Gastrocnemius medialis (tissue), 4 donors: ENCODE results near the gene FAM171A1. TPM values are rescaled to one million over a fixed set of nuclear protein-coding genes. Genes with fewer than 3 reads are reported as not detected.

Source experiments
- ATAC-seq, 2 donors: fragments of 150-250 bp; one replicate each; pipeline ENCODE4 v1.9.1; 2016
- DNase-seq, 2 donors: peaks; one replicate each; pipeline ENCODE4 v3.0.0-alpha.2; 2019
- H3K27ac ChIP-seq, 4 donors: fragments of 200-600 bp; sonication (generic); 1 replicate in 1 of 4; 2 replicates in 3 of 4; pipeline ENCODE4 v1.5.1; 2016 to 2018; ENCODE audit warnings: mild to moderate bottlenecking in 2 of 4, moderate library complexity in 1 of 4
- H3K27me3 ChIP-seq, 3 donors: fragments of 200-600 bp; sonication (generic) in 2 of 3; 1 replicate in 1 of 3; 2 replicates in 2 of 3; pipeline versions ENCODE4 v1.5.1 to v1.6.0; 2016 to 2019; ENCODE audit warnings: mild to moderate bottlenecking in 1 of 3, moderate library complexity in 1 of 3
- H3K36me3 ChIP-seq, 2 donors: fragments of 200-600 bp; sonication (generic) in 1 of 2; one replicate each; pipeline ENCODE4 v1.5.1; 2017 to 2018
- H3K4me1 ChIP-seq, 2 donors: fragments of 200-600 bp; sonication (generic) in 1 of 2; one replicate each; pipeline ENCODE4 v1.5.1; 2016 to 2017; ENCODE audit warnings: mild to moderate bottlenecking in 2 of 2
- H3K4me3 ChIP-seq, 4 donors: fragments of 200-600 bp; sonication (generic) in 3 of 4; 1 replicate in 1 of 4; 2 replicates in 3 of 4; pipeline ENCODE4 v1.5.1; 2016 to 2019; ENCODE audit warnings: mild to moderate bottlenecking in 2 of 4
- H3K9me3 ChIP-seq, 3 donors: fragments of 200-600 bp; sonication (generic) in 2 of 3; 1 replicate in 1 of 3; 2 replicates in 2 of 3; pipeline ENCODE4 v1.5.1; 2016 to 2019
- CTCF ChIP-seq, 5 experiments: fragments of 450-650 bp in 3 of 5; fragments of 200-600 bp in 2 of 5; sonication (generic) in 2 of 5; IDR thresholded peaks in 4 of 5; conservative IDR thresholded peaks in 1 of 5; 1 replicate in 4 of 5; 2 replicates in 1 of 5; pipeline ENCODE4 v1.5.1; 2016 to 2019; ENCODE audit warnings: antibody characterized with exemption in 5 of 5, mild to moderate bottlenecking in 3 of 5, moderate library complexity in 3 of 5
- POLR2A ChIP-seq, 2 donors: fragments of 450-650 bp; IDR thresholded peaks; one replicate each; pipeline ENCODE4 v1.6.1; 2017; ENCODE audit warnings: antibody characterized with exemption in 2 of 2, mild to moderate bottlenecking in 2 of 2, moderate library complexity in 2 of 2
- in situ Hi-C, 4 donors: fragments of 200-750 bp; cut with MboI; loops; one replicate each; pipeline versions ENCODE4 v1.15.0 to v1.8.0; 2017; ENCODE audit warnings: low sequenced_read_pairs in 4 of 4
- intact Hi-C: fragments of 100-400 bp; cut with DNase I; formaldehyde crosslinking; loops from one replicate; pipeline ENCODE4 v1.15.1; 2023; ENCODE audit warnings: low total_unique reads
- total RNA-seq, 4 donors: library from RNA; depleted of rRNA; stranded (reverse); fragments of >200 nt; gene quantifications; one replicate each; pipeline versions ENCODE4 v1.1.0 to v1.2.3, GENCODE V29; 2016

The FAM171A1 gene
- total RNA-seq, 4 donors from 2014 or later, result 2.1 to 5.6 (median 4.3) TPM

- H3K27ac ChIP-seq, result no peak overlapping the region
- intact Hi-C loops (no loop called here), in situ Hi-C loops (no loop called here)
- no peaks in the 10 kb centered on the region for H3K27me3 ChIP-seq
- no peaks in the 10 kb centered on the region for H3K36me3 ChIP-seq
- no peak for TF ChIP-seq POLR2A (IDR thresholded peaks at IDR 0.05)
- no peak for TF ChIP-seq CTCF (IDR thresholded peaks at IDR 0.05 in 4 of 5, conservative IDR thresholded peaks at IDR 0.05 in 1 of 5)
- ATAC-seq (no peak), DNase-seq (no peak)
- no peak overlapping the region for H3K4me3 ChIP-seq
- H3K9me3 ChIP-seq, result no peaks in the 10 kb centered on the region
- peaks cover 0 to 10% of the 10 kb centered on the region in 2 donors for H3K4me1 ChIP-seq
These were observed 39.6 kb downstream of the FAM171A1 start for GRCh38 chr10:15331461-15331860.

- intact Hi-C loops, result no loop called here
- no peaks in the 10 kb centered on the region for H3K27me3 ChIP-seq
- no peaks in the 10 kb centered on the region for H3K9me3 ChIP-seq
- no peaks in the 10 kb centered on the region for H3K4me1 ChIP-seq
- TF ChIP-seq CTCF (IDR thresholded peaks at IDR 0.05 in 4 of 5, conservative IDR thresholded peaks at IDR 0.05 in 1 of 5), result no peak
- TF ChIP-seq POLR2A (IDR thresholded peaks at IDR 0.05), result no peak
- no peak for DNase-seq
- H3K27ac ChIP-seq, result no peak overlapping the region
- ATAC-seq, result no peak
- no peaks in the 10 kb centered on the region for H3K36me3 ChIP-seq
- in situ Hi-C loops, result no loop called here
- H3K4me3 ChIP-seq, result no peak overlapping the region
These were observed 41.7 kb downstream of the FAM171A1 start for GRCh38 chr10:15329437-15329836.

- H3K4me3 ChIP-seq, result no peak overlapping the region
- TF ChIP-seq POLR2A (IDR thresholded peaks at IDR 0.05), result no peak
- no peaks in the 10 kb centered on the region for H3K9me3 ChIP-seq
- ATAC-seq (no peak), DNase-seq (no peak)
- H3K27ac ChIP-seq, result no peak overlapping the region
- intact Hi-C loops, result no loop called here
- H3K36me3 ChIP-seq, result no peaks in the 10 kb centered on the region
- H3K4me1 ChIP-seq, result peaks cover 0 to 7% of the 10 kb centered on the region in 2 donors
- H3K27me3 ChIP-seq, result no peaks in the 10 kb centered on the region
- in situ Hi-C loops, result no loop called here
These were observed 45.2 kb downstream of the FAM171A1 start for GRCh38 chr10:15325944-15326284.

GRCh38 chr10:15325243-15325943, 45.7 kb downstream of the FAM171A1 start:
- H3K27ac ChIP-seq, result no peak overlapping the region
- H3K9me3 ChIP-seq, result no peaks in the 10 kb centered on the region
- H3K4me3 ChIP-seq, result no peak overlapping the region
- intact Hi-C loops, result no loop called here
- no peaks in the 10 kb centered on the region for H3K36me3 ChIP-seq
- TF ChIP-seq POLR2A (IDR thresholded peaks at IDR 0.05) (no peak), CTCF (IDR thresholded peaks at IDR 0.05 in 4 of 5, conservative IDR thresholded peaks at IDR 0.05 in 1 of 5) (no peak)
- no peaks in the 10 kb centered on the region for H3K27me3 ChIP-seq
- DNase-seq (no peak), ATAC-seq (no peak)
- in situ Hi-C loops, result no loop called here
- H3K4me1 ChIP-seq, result peaks cover 0 to 7% of the 10 kb centered on the region in 2 donors

GRCh38 chr10:15324611-15325010, 46.5 kb downstream of the FAM171A1 start:
- H3K9me3 ChIP-seq, result no peaks in the 10 kb centered on the region
- ATAC-seq (no peak), DNase-seq (no peak)
- no peaks in the 10 kb centered on the region for H3K27me3 ChIP-seq
- intact Hi-C loops, result no loop called here
- peaks cover 0 to 7% of the 10 kb centered on the region in 2 donors for H3K4me1 ChIP-seq
- H3K4me3 ChIP-seq, result no peak overlapping the region
- H3K27ac ChIP-seq, result no peak overlapping the region
- TF ChIP-seq POLR2A (IDR thresholded peaks at IDR 0.05), result no peak
- no peak for TF ChIP-seq CTCF (IDR thresholded peaks at IDR 0.05 in 4 of 5, conservative IDR thresholded peaks at IDR 0.05 in 1 of 5)
- H3K36me3 ChIP-seq, result no peaks in the 10 kb centered on the region
- in situ Hi-C loops, result no loop called here
